GM21619 (cell line): ENCODE measurements around the gene DLGAP1.
"Not testable (repeated sequence)": the region's sequence is repeated elsewhere in the genome, so short reads cannot be mapped to it uniquely, and the experiment has no call there.

Source experiments
- ATAC-seq: cut with Tn5 transposase; IDR thresholded peaks from one replicate; pipeline ENCODE4 v1.9.1; 2021; ENCODE audit not compliant: unreplicated experiment

DLGAP1 gene

GRCh38 chr18:4293337-4293736, 161.8 kb downstream of the DLGAP1 start:
- no peak for ATAC-seq

GRCh38 chr18:4292696-4293095, 162.4 kb downstream of the DLGAP1 start:
- ATAC-seq = no peak

- ATAC-seq = not testable (repeated sequence)
Observed at GRCh38 chr18:4287340-4287739, 167.8 kb downstream of the DLGAP1 start.

- ATAC-seq = no peak
Observed at GRCh38 chr18:4286256-4286655, 168.9 kb downstream of the DLGAP1 start.

GRCh38 chr18:4285525-4285924, 169.6 kb downstream of the DLGAP1 start:
- ATAC-seq = no peak

- ATAC-seq = no peak
Observed at GRCh38 chr18:4284528-4284927, 170.6 kb downstream of the DLGAP1 start.

GRCh38 chr18:4283746-4284291, 171.3 kb downstream of the DLGAP1 start:
- no peak for ATAC-seq

- no peak for ATAC-seq
Observed at GRCh38 chr18:4282954-4283353, 172.2 kb downstream of the DLGAP1 start.

GRCh38 chr18:4276953-4277585, 178.0 kb downstream of the DLGAP1 start:
- ATAC-seq = peak; percentile 60

- no peak for ATAC-seq
Observed at GRCh38 chr18:4271952-4272351, 183.2 kb downstream of the DLGAP1 start.

GRCh38 chr18:4270988-4271387, 184.1 kb downstream of the DLGAP1 start:
- no peak for ATAC-seq

GRCh38 chr18:4270016-4270415, 185.1 kb downstream of the DLGAP1 start:
- no peak for ATAC-seq

- ATAC-seq = no peak
Observed at GRCh38 chr18:4267641-4268040, 187.5 kb downstream of the DLGAP1 start.

- ATAC-seq = no peak
Observed at GRCh38 chr18:4264347-4264791, 190.7 kb downstream of the DLGAP1 start.

- ATAC-seq = peak; percentile 48
Observed at GRCh38 chr18:4260107-4260506, 195.0 kb downstream of the DLGAP1 start.

- no peak for ATAC-seq
Observed at GRCh38 chr18:4256766-4257417, 198.2 kb downstream of the DLGAP1 start.

GRCh38 chr18:4254840-4255239, 200.3 kb downstream of the DLGAP1 start:
- no peak for ATAC-seq

- no peak for ATAC-seq
Observed at GRCh38 chr18:4252829-4253228, 202.3 kb downstream of the DLGAP1 start.

- ATAC-seq = peak; percentile 51
Observed at GRCh38 chr18:4251873-4252272, 203.2 kb downstream of the DLGAP1 start.

- no peak for ATAC-seq
Observed at GRCh38 chr18:4251206-4251605, 203.9 kb downstream of the DLGAP1 start.

GRCh38 chr18:4250141-4250540, 205.0 kb downstream of the DLGAP1 start:
- ATAC-seq = no peak

- no peak for ATAC-seq
Observed at GRCh38 chr18:4248686-4249085, 206.4 kb downstream of the DLGAP1 start.
